Spinal cord (tissue), 10 donors: ENCODE results near the gene PCDHA1. TPM values are rescaled to one million over a fixed set of nuclear protein-coding genes. Genes with fewer than 3 reads are reported as not detected.
"Not testable (repeated sequence)": the region's sequence is repeated elsewhere in the genome, so short reads cannot be mapped to it uniquely, and the experiment has no call there.

Experiments used
- DNase-seq, 6 donors: peaks; one replicate each; pipeline versions ENCODE4 v3.0.0 to v3.0.0-alpha.2; 2013 to 2015; ENCODE audit warnings: low spot score in 6 of 6, low read depth in 4 of 6
- H3K27ac ChIP-seq: one replicate; pipeline ENCODE4 v1.5.1; 2013; ENCODE audit warnings: low read depth, low read length, control low read depth
- H3K27me3 ChIP-seq: one replicate; pipeline ENCODE4 v1.6.1; 2013; ENCODE audit warnings: low read length; ENCODE audit not compliant: control insufficient read depth, insufficient read depth
- H3K36me3 ChIP-seq: one replicate; pipeline ENCODE4 v1.6.1; 2013; ENCODE audit warnings: low read length; ENCODE audit not compliant: control insufficient read depth, insufficient read depth
- H3K4me1 ChIP-seq: one replicate; pipeline ENCODE4 v1.6.1; 2013; ENCODE audit warnings: low read length; ENCODE audit not compliant: control insufficient read depth, insufficient read depth
- H3K4me3 ChIP-seq: one replicate; pipeline ENCODE4 v1.5.1; 2013; ENCODE audit warnings: low read depth, low read length, control low read depth
- H3K9me3 ChIP-seq: one replicate; pipeline ENCODE4 v1.6.1; 2013; ENCODE audit warnings: low read length; ENCODE audit not compliant: control insufficient read depth, insufficient read depth
- WGBS: methylation state at CpG from one replicate; pipeline ENCODE4 v1.1.5; 2013; ENCODE audit warnings: missing lambda C conversion rate; ENCODE audit not compliant: insufficient coverage; 5-methylcytosine and 5-hydroxymethylcytosine counted together
- polyA plus RNA-seq, 2 donors: library from polyadenylated mRNA; unstranded; fragments of 120-200 nt; gene quantifications; one replicate each; pipeline ENCODE4 v1.2.1, GENCODE V29; 2013; ENCODE audit not compliant: insufficient read length in 2 of 2
- total RNA-seq, 2 donors: library from RNA; depleted of rRNA in 1 of 2; stranded (reverse); fragments of 120-200 nt in 1 of 2; fragments of >200 nt in 1 of 2; gene quantifications; one replicate each; pipeline versions ENCODE4 v1.2.3 to v1.2.4, GENCODE V29; 2013 to 2014
- donor health status: healthy.

The PCDHA1 gene
- total and polyA plus RNA-seq, 4 donors: 1.0 to 9.7 (median 5.5) TPM

- Histone ChIP-seq H3K4me3 (no peak overlapping the region), H3K27ac (no peak overlapping the region), H3K4me1 (no peaks in the 10 kb centered on the region), H3K27me3 (peaks cover 2% of the 10 kb centered on the region), H3K9me3 (peaks cover 17% of the 10 kb centered on the region), H3K36me3 (no peaks in the 10 kb centered on the region)
- WGBS: 75% methylated on average over 1 of the region's 2 CpGs
- no peak for DNase-seq
These were observed 5.1 kb downstream of the PCDHA1 start for GRCh38 chr5:140791089-140791488.

- peak in 2 of 6 donors; percentile 37 to 47 for DNase-seq
- Histone ChIP-seq H3K36me3 (peaks cover 8% of the 10 kb centered on the region), H3K27me3 (no peaks in the 10 kb centered on the region), H3K4me1 (no peaks in the 10 kb centered on the region), H3K4me3 (no peak within 1 kb of the TSS), H3K9me3 (peaks cover 14% of the 10 kb centered on the region), H3K27ac (no peak within 1 kb of the TSS)
- WGBS: 18% methylated on average over 24 of the region's 27 CpGs
These were observed 8.8 kb downstream of the PCDHA1 start, which contains the start of gene PCDHA2 for GRCh38 chr5:140794595-140795258. TSS of gene PCDHA2 (plus strand) at chr5:140794852.

- peaks cover 8% of the 10 kb centered on the region for H3K36me3 ChIP-seq
- 0% methylated on average over 2 of the region's 15 CpGs for WGBS
- peak in 2 of 6 donors; percentile 9 to 17 for DNase-seq
- H3K27me3 ChIP-seq: no peaks in the 10 kb centered on the region
- no peak overlapping the region for H3K27ac ChIP-seq
- no peaks in the 10 kb centered on the region for H3K4me1 ChIP-seq
- H3K9me3 ChIP-seq: peaks cover 14% of the 10 kb centered on the region
- no peak overlapping the region for H3K4me3 ChIP-seq
These were observed 9.3 kb downstream of the PCDHA1 start for GRCh38 chr5:140795259-140795641.

GRCh38 chr5:140796072-140796717 lies 10.3 kb downstream of the PCDHA1 start:
- 46% methylated on average over 72 of the region's 72 CpGs for WGBS
- not testable (repeated sequence) for H3K27ac ChIP-seq, H3K4me1 ChIP-seq, H3K4me3 ChIP-seq, H3K27me3 ChIP-seq, DNase-seq, H3K36me3 ChIP-seq
- H3K9me3 ChIP-seq: peaks cover 14% of the 10 kb centered on the region

GRCh38 chr5:140796718-140797095 lies 10.8 kb downstream of the PCDHA1 start:
- no peak overlapping the region for H3K27ac ChIP-seq
- peaks cover 14% of the 10 kb centered on the region for H3K9me3 ChIP-seq
- DNase-seq: no peak
- 48% methylated on average over 39 of the region's 39 CpGs for WGBS
- H3K27me3 ChIP-seq: no peaks in the 10 kb centered on the region
- H3K4me3 ChIP-seq: no peak overlapping the region
- no peaks in the 10 kb centered on the region for H3K4me1 ChIP-seq
- H3K36me3 ChIP-seq: peaks cover 8% of the 10 kb centered on the region

GRCh38 chr5:140800816-140801493 lies 15.0 kb downstream of the PCDHA1 start, which contains the start of gene PCDHA3:
TSS of gene PCDHA3 (plus strand) at chr5:140801057.
- Histone ChIP-seq H3K27me3 (no peaks in the 10 kb centered on the region), H3K9me3 (peaks cover 17% of the 10 kb centered on the region), H3K4me1 (no peaks in the 10 kb centered on the region), H3K36me3 (peaks cover 16% of the 10 kb centered on the region), H3K4me3 (peak within 1 kb of the TSS; percentile 11), H3K27ac (no peak within 1 kb of the TSS)
- WGBS: 21% methylated on average over 21 of the region's 29 CpGs
- DNase-seq: peak in 2 of 6 donors; percentile 44 to 75

- H3K9me3 ChIP-seq: peaks cover 17% of the 10 kb centered on the region
These were observed 15.5 kb downstream of the PCDHA1 start for GRCh38 chr5:140801494-140801841.

GRCh38 chr5:140802381-140802780 lies 16.4 kb downstream of the PCDHA1 start:
- H3K9me3 ChIP-seq: peaks cover 10% of the 10 kb centered on the region
- H3K27me3 ChIP-seq, H3K36me3 ChIP-seq, DNase-seq, H3K4me3 ChIP-seq, H3K4me1 ChIP-seq, H3K27ac ChIP-seq: not testable (repeated sequence)
- 39% methylated on average over 45 of the region's 45 CpGs for WGBS

More at GRCh38 chr5:140801494-140801841, 15.5 kb downstream of the PCDHA1 start:
- peak in 2 of 6 donors; percentile 17 to 44 for DNase-seq
- H3K27ac ChIP-seq: no peak overlapping the region
- WGBS: 2% methylated on average over 5 of the region's 16 CpGs
- H3K36me3 ChIP-seq: peaks cover 15% of the 10 kb centered on the region
- H3K27me3 ChIP-seq: no peaks in the 10 kb centered on the region
- no peaks in the 10 kb centered on the region for H3K4me1 ChIP-seq
- no peak overlapping the region for H3K4me3 ChIP-seq

- Histone ChIP-seq H3K36me3 (peaks cover 8% of the 10 kb centered on the region), H3K9me3 (peaks cover 15% of the 10 kb centered on the region), H3K4me3 (no peak overlapping the region), H3K27ac (no peak overlapping the region), H3K4me1 (no peaks in the 10 kb centered on the region), H3K27me3 (no peaks in the 10 kb centered on the region)
- WGBS: 34% methylated on average over 53 of the region's 53 CpGs
- no peak for DNase-seq
These were observed 16.9 kb downstream of the PCDHA1 start for GRCh38 chr5:140802781-140803271.
